HG03558 (cell line): Measurements from ENCODE around the gene CARD9.

ENCODE experiments used
- ATAC-seq: cut with Tn5 transposase; IDR thresholded peaks from one replicate; pipeline ENCODE4 v1.9.1; 2021; ENCODE audit warnings: moderate number of reproducible peaks; ENCODE audit not compliant: unreplicated experiment; ENCODE audit errors: extremely low read depth

CARD9 gene

GRCh38 chr9:136383436-136383835, 10.0 kb upstream of the CARD9 start:
- ATAC-seq, result no peak

GRCh38 chr9:136381966-136382513, 8.6 kb upstream of the CARD9 start:
- ATAC-seq, result no peak

DNA sequence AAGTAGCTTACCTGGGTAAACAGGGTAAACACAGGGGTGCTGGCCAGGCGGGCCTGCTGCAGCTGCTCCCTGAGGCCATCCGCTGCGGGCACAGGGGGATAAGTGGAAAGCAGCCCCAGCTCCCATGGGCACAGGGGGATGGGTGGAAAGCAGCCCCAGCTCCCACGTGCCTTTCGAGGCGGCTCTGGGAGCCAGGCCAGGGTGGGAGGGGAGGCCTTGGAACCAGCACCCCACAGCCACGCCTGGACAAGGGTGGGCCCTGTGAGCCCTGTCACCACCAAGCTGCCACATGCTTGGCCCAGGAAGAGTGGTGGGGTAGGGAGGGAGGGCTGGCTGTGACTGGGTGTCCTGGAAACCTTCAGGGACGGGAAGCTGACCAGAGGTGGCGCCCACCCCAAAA, 7.8 kb upstream of the CARD9 start:
- ATAC-seq, result no peak

- no peak for ATAC-seq
These were observed 6.9 kb upstream of the CARD9 start for GRCh38 chr9:136380381-136380780.

- ATAC-seq, result no peak
These were observed 6.4 kb upstream of the CARD9 start for GRCh38 chr9:136379891-136380290.

DNA sequence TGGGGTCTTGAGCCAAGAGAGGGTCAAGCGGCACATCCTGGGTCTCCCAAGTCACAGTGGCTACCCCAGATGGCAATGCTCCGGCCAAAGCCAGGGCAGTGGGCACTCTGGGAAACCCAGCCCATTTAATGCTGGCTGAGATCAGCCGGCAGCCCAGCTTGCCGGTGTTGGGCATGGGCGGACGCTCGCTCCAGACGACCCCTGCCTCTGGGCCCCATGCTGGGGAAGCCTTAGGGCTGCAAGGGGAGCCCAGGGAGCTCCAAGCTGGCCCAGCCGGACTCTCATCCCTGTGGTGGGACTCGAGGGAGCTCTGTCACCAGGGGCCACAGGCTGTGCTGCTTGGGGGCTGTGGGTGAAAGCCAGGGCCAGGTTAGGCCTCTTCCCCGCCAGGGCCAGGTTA, 5.9 kb upstream of the CARD9 start:
- no peak for ATAC-seq

GRCh38 chr9:136379003-136379287, 5.5 kb upstream of the CARD9 start:
- ATAC-seq, result no peak

DNA sequence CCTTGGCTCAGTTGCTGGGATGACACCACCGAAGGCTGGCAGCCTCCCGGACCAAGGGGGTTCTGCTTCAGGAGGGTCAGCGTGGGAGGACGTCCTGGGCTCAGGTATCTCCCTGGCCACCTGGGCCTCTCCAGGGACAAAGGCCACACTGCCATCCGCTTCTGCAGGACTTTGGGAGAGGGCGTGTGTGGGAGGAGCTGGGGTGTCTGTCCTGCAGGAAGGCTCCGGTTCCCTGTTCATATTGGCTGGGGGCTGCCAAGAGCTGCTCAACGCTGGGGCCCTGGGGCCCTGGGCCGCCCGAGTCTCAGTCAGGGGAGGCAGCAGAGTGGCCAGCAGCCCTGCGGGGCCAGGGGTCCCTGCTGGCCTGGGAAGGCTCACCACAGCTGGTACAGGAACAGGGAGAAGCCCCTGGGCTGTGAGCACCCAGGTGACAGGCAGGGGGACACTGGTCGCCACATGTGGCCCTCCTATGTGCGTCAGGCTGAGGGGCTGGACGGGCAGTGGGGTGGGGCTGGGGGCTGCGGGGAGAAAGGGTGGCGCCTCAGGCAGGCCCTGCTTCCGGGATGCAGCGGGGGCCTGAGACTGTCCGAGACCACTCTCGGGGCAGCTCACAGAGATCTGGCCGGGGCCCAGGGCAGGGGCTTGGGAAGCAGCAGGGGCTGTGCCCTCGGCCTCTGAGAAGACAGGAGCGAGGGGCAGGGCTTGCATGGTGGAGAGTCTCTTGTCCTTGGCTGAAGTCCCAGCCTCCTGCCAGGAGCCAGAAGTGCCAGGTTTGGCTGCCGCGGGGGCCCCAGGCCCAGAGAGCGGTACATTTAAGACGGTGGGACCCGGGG, 4.9 kb upstream of the CARD9 start:
- no peak for ATAC-seq

GRCh38 chr9:136377341-136378169, 4.1 kb upstream of the CARD9 start:
- ATAC-seq, result no peak

DNA sequence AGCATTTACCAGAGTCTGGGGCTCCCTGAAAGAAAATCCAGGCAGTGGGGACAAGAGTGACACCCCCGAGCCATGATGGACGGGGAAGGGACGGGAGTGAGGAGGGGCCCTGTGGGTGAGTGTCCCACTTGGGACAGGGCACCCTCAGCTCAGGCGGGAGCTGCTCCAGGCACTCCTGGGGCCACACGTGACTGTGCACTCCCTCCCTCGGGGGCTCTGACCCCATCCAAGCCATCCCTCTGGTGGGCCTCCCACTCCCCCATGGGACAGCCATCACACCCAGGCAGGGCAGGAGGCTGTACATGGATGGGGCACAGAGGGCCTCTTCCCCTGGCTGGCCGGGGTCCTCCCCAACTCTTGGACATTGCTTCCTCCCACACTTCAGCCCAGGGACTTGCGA, 3.0 kb upstream of the CARD9 start:
- no peak for ATAC-seq

- ATAC-seq, result no peak
These were observed 1.6 kb upstream of the CARD9 start for GRCh38 chr9:136375096-136375495.

- ATAC-seq, result no peak
These were observed 710 bp upstream of the CARD9 start for GRCh38 chr9:136374183-136374575.

- ATAC-seq, result no peak
These were observed 739 bp downstream of the CARD9 start for GRCh38 chr9:136372561-136373299.

GRCh38 chr9:136372006-136372405, 1.5 kb downstream of the CARD9 start:
- ATAC-seq, result no peak

DNA sequence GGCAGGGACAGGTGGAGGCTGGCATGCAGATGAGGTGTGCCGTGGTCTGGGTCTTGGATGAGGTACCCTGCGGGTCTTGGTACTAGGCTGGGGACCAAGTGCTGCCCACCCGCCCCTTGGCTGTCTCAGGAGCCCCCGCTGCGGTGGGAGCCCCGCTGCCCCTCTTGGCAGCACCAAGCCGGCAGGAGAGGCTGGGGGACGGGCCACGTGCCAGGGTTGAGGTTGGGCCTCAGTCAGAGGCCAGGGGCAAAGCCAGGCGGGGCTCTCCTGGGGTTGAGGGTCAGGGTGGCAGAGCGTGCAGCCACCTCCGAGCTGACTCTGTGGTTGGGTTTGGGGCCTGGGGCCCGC, 2.0 kb downstream of the CARD9 start:
- ATAC-seq, result no peak

- no peak for ATAC-seq
These were observed 2.6 kb downstream of the CARD9 start for GRCh38 chr9:136370687-136371532.

- no peak for ATAC-seq
These were observed 3.4 kb downstream of the CARD9 start for GRCh38 chr9:136370037-136370436.

GRCh38 chr9:136368190-136368589, 5.3 kb downstream of the CARD9 start:
- ATAC-seq, result no peak

- ATAC-seq, result no peak
These were observed 5.9 kb downstream of the CARD9 start for GRCh38 chr9:136367296-136368145.
